ENCODE measurements around the gene ATP5PD. TPM values are rescaled to one million over a fixed set of nuclear protein-coding genes. Genes with fewer than 3 reads are reported as not detected.

The ATP5PD gene
- total RNA-seq, 4 donors from 2014 or later: 213 to 337 (median 307) TPM

- peak overlapping the region in 1 of 4 donors; percentile 51 for H3K27ac ChIP-seq
- H3K9me3 ChIP-seq: no peaks in the 10 kb centered on the region
- no peaks in the 10 kb centered on the region for H3K36me3 ChIP-seq
- peaks cover 0 to 57% (median 16%) of the 10 kb centered on the region in 3 donors for H3K4me1 ChIP-seq
- TF ChIP-seq EP300 (IDR thresholded peaks at IDR 0.05): no peak
- TF ChIP-seq POLR2A (IDR thresholded peaks at IDR 0.05): no peak
- no peak for TF ChIP-seq CTCF (IDR thresholded peaks at IDR 0.05)
- TF ChIP-seq POLR2AphosphoS5 (IDR thresholded peaks at IDR 0.05): no peak
- H3K4me3 ChIP-seq: no peak overlapping the region
- peaks cover 12% of the 10 kb centered on the region for H3K27me3 ChIP-seq
- ATAC-seq: no peak
- 81 to 91% methylated on average over 9 to 10 of the region's 10 CpGs for WGBS, 2 donors (ENCODE audit: low coverage in 1 of 2)
Measured at GRCh38 chr17:75091855-75092327, 45.1 kb upstream of the ATP5PD start.

DNA sequence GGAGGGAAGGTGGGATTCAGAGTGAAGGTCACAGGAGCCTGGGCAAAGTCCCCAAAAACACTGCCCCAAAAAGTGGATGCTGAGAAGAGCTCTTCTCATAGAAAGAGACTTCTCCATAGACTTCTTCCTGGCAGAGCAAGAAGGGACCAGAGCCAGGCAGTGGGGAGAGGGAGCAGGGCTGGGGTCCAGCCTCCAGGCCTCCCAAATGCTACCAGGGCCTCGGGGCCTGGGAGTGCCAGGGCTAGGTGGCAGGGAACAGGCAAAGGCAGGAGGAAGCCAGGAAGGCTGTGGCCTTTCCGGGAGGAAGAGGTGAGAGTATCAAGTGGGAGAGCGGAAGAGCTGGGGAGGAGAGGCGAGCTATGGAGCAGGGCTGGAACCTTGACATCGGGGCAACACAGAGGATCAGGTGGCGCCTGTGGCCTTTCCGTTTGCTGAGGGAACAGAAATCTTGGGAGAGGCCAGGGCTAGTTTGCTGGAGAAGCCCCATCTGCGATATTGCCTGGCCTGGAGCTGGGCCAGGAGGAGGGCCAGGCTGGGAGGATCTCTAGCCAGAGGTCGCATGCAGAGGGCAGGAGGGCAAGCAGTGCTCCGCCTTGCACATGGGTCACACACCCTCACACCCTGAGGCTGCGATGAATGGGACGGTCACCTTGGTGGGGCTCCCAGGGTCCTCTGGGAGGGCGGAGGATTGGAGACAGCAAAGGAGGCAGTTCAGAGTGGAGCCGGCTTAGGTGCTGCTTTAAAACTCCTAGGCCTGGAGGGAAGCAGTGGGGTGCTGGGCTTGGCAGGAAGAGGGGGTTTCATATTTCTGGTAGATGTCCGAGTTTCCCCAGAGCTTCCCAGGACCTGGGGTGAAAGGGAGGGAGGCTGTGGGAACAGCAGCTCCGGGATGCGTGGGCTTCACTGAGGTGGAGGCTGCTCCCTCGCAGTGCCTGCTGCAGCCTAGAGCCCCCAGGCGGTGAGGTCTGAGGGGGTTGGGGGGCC is 44.4 kb upstream of the ATP5PD start:
- 33 to 63% methylated on average over 5 to 6 of the region's 19 CpGs for WGBS, 2 donors (ENCODE audit: low coverage in 1 of 2)
- Histone ChIP-seq H3K4me1 (peaks cover 0 to 53% (median 16%) of the 10 kb centered on the region in 3 donors), H3K27ac (peak overlapping the region in 3 of 4 donors; percentile 5 to 51 (median 14)), H3K4me3 (no peak overlapping the region), H3K9me3 (no peaks in the 10 kb centered on the region), H3K36me3 (no peaks in the 10 kb centered on the region), H3K27me3 (peaks cover 12% of the 10 kb centered on the region)
- ATAC-seq: no peak
- TF ChIP-seq EP300 (IDR thresholded peaks at IDR 0.05) (no peak), CTCF (IDR thresholded peaks at IDR 0.05) (no peak), POLR2AphosphoS5 (IDR thresholded peaks at IDR 0.05) (no peak), POLR2A (IDR thresholded peaks at IDR 0.05) (no peak)

- peak overlapping the region; percentile 41 to 60 for H3K4me3 ChIP-seq
- WGBS, 2 donors (ENCODE audit: low coverage in 1 of 2): no CpG with 5 or more reads among the region's 11 CpGs
- no peak for TF ChIP-seq POLR2AphosphoS5 (IDR thresholded peaks at IDR 0.05)
- no peak for TF ChIP-seq POLR2A (IDR thresholded peaks at IDR 0.05)
- TF ChIP-seq CTCF (IDR thresholded peaks at IDR 0.05): no peak
- no peak for TF ChIP-seq EP300 (IDR thresholded peaks at IDR 0.05)
Measured at GRCh38 chr17:75088465-75089417, 42.0 kb upstream of the ATP5PD start.

GRCh38 chr17:75087558-75088453 is 41.0 kb upstream of the ATP5PD start, which contains the start of gene SLC16A5:
Gene SLC16A5 (plus strand): TSS chr17:75087954. CDS start chr17:75093637, 5,683 bp downstream.
- H3K9me3 ChIP-seq: no peaks in the 10 kb centered on the region
- ATAC-seq: peak; percentile 92
- peak within 1 kb of the TSS; percentile 41 to 60 for H3K4me3 ChIP-seq
- H3K36me3 ChIP-seq: no peaks in the 10 kb centered on the region
- 0% methylated on average over 1 of the region's 69 CpGs; no CpG with 5 or more reads in 1 of the 2 donors for WGBS, 2 donors (ENCODE audit: low coverage in 1 of 2)
- H3K27ac ChIP-seq: peak within 1 kb of the TSS; percentile 22 to 86 (median 76)
- H3K27me3 ChIP-seq: peaks cover 12% of the 10 kb centered on the region
- H3K4me1 ChIP-seq: peaks cover 0 to 42% (median 16%) of the 10 kb centered on the region in 3 donors
- no peak for TF ChIP-seq CTCF (IDR thresholded peaks at IDR 0.05)
- TF ChIP-seq POLR2A (IDR thresholded peaks at IDR 0.05): peak in 1 of 2 donors; percentile 30
- TF ChIP-seq POLR2AphosphoS5 (IDR thresholded peaks at IDR 0.05): peak; percentile 16

More at GRCh38 chr17:75088465-75089417, 42.0 kb upstream of the ATP5PD start:
- no peak for ATAC-seq
- Histone ChIP-seq H3K9me3 (no peaks in the 10 kb centered on the region), H3K27ac (peak overlapping the region; percentile 22 to 86 (median 76)), H3K36me3 (no peaks in the 10 kb centered on the region), H3K27me3 (peaks cover 12% of the 10 kb centered on the region), H3K4me1 (peaks cover 0 to 49% (median 16%) of the 10 kb centered on the region in 3 donors)
